Endodermal cell (in vitro differentiated cells): ENCODE data around the gene SVBP. TPM values are rescaled to one million over a fixed set of nuclear protein-coding genes. Genes with fewer than 3 reads are reported as not detected.

Experiments used
- DNase-seq: peaks from one replicate; pipeline ENCODE4 v3.0.0-alpha.2; 2017
- H3K27ac ChIP-seq: 2 replicates; pipeline ENCODE4 v1.5.1; 2013; ENCODE audit warnings: mild to moderate bottlenecking, low read depth, low read length, moderate library complexity
- H3K27me3 ChIP-seq: 2 replicates; pipeline ENCODE4 v1.6.1; 2013; ENCODE audit warnings: mild to moderate bottlenecking, low read length, moderate library complexity; ENCODE audit not compliant: insufficient read depth, control insufficient read depth, poor library complexity, severe bottlenecking
- H3K36me3 ChIP-seq: 2 replicates; pipeline ENCODE4 v1.7.0; 2013; ENCODE audit warnings: mild to moderate bottlenecking, low read length, moderate library complexity; ENCODE audit not compliant: control insufficient read depth, insufficient read depth
- H3K4me1 ChIP-seq: one replicate; pipeline ENCODE4 v1.7.0; 2013; ENCODE audit warnings: low read length; ENCODE audit not compliant: control insufficient read depth, insufficient read depth
- H3K4me3 ChIP-seq: 2 replicates; pipeline ENCODE4 v1.5.1; 2013; ENCODE audit warnings: mild to moderate bottlenecking, low read length, moderate library complexity
- H3K9ac ChIP-seq: 2 replicates; pipeline ENCODE4 v1.6.1; 2013; ENCODE audit warnings: mild to moderate bottlenecking, low read length, moderate library complexity; ENCODE audit not compliant: poor library complexity, severe bottlenecking; ENCODE audit errors: extremely low read depth
- H3K9me3 ChIP-seq: 2 replicates; pipeline ENCODE4 v1.6.1; 2013; ENCODE audit warnings: mild to moderate bottlenecking, low read length, moderate library complexity; ENCODE audit not compliant: control insufficient read depth
- H3K27ac Mint-ChIP-seq: 2 replicates; pipeline ENCODE4 v1.8.0; 2020; ENCODE audit warnings: mixed read lengths
- H3K27me3 Mint-ChIP-seq: 2 replicates; pipeline ENCODE4 v1.8.0; 2021; ENCODE audit warnings: mild to moderate bottlenecking, mixed read lengths; ENCODE audit not compliant: insufficient read depth
- H3K36me3 Mint-ChIP-seq: 2 replicates; pipeline ENCODE4 v1.8.0; 2020; ENCODE audit warnings: low read depth, mixed read lengths
- H3K4me1 Mint-ChIP-seq: 2 replicates; pipeline ENCODE4 v1.8.0; 2020; ENCODE audit warnings: mixed read lengths
- H3K4me3 Mint-ChIP-seq: 2 replicates; pipeline ENCODE4 v1.8.0; 2020; ENCODE audit warnings: mild to moderate bottlenecking, moderate library complexity, mixed read lengths
- H3K9me3 Mint-ChIP-seq: 2 replicates; pipeline ENCODE4 v1.8.0; 2020; ENCODE audit warnings: mild to moderate bottlenecking, mixed read lengths
- CTCF ChIP-seq: fragments of 200-600 bp; sonication (generic); conservative IDR thresholded peaks from 2 replicates; pipeline ENCODE4 v1.5.0; 2021; ENCODE audit warnings: antibody characterized with exemption, mild to moderate bottlenecking
- WGBS, 2 experiments: methylation state at CpG; one replicate each; pipeline versions ENCODE4 v1.1.5 to v1.1.7; 2013; ENCODE audit warnings: missing lambda C conversion rate in 2 of 2, mixed read lengths in 1 of 2; ENCODE audit not compliant: insufficient coverage in 1 of 2, insufficient read length in 1 of 2; 5-methylcytosine and 5-hydroxymethylcytosine counted together
- total RNA-seq, 2 donors: library from RNA; stranded (reverse); fragmentation: NEBNext Ultra II Directional in 1 of 2; extraction: Animal tissue kit (Norgen Biotek cat#: 25700) in 1 of 2; gene quantifications; 2 replicates in 1 of 2; 3 replicates in 1 of 2; pipeline ENCODE4 v1.2.1, GENCODE V29; 2021

The SVBP gene
- total RNA-seq, 2 donors from 2014 or later = 40.2 to 45.3 TPM

- peaks cover 7% of the 10 kb centered on the region for H3K4me1 Mint-ChIP-seq
- H3K9me3 Mint-ChIP-seq = no peaks in the 10 kb centered on the region
- no peak for TF ChIP-seq CTCF
- Histone ChIP-seq H3K9ac (peak within 1 kb of the TSS; percentile 80), H3K27me3 (no peaks in the 10 kb centered on the region), H3K4me1 (no peaks in the 10 kb centered on the region), H3K27ac (peak within 1 kb of the TSS; percentile 69), H3K36me3 (peaks cover 10% of the 10 kb centered on the region), H3K9me3 (no peaks in the 10 kb centered on the region), H3K4me3 (peak within 1 kb of the TSS; percentile 86)
- H3K4me3 Mint-ChIP-seq = no peak within 1 kb of the TSS
- H3K36me3 Mint-ChIP-seq = peaks cover 20% of the 10 kb centered on the region
- 0% methylated on average over 41 to 82 of the region's 82 CpGs for WGBS, 2 experiments
- peak within 1 kb of the TSS; percentile 93 for H3K27ac Mint-ChIP-seq
- DNase-seq = peak; percentile 100
- H3K27me3 Mint-ChIP-seq = no peaks in the 10 kb centered on the region
Measured at GRCh38 chr1:42766741-42767509, 50.3 kb downstream of the SVBP start, which contains the start of the genes C1orf50 and P3H1. Gene C1orf50, plus strand, starts transcription at chr1:42767249. Its CDS starts 63 bp downstream, at chr1:42767312. Gene P3H1, minus strand, starts transcription at chr1:42767028. Its CDS starts 57 bp downstream, at chr1:42766971.

GRCh38 chr1:42765832-42766740, 51.1 kb downstream of the SVBP start:
- no peak overlapping the region for H3K27ac Mint-ChIP-seq
- H3K4me1 ChIP-seq = no peaks in the 10 kb centered on the region
- H3K9ac ChIP-seq = peak overlapping the region; percentile 80
- DNase-seq = peak; percentile 82
- no peaks in the 10 kb centered on the region for H3K9me3 ChIP-seq
- H3K4me1 Mint-ChIP-seq = peaks cover 7% of the 10 kb centered on the region
- H3K27me3 Mint-ChIP-seq = no peaks in the 10 kb centered on the region
- H3K36me3 ChIP-seq = peaks cover 14% of the 10 kb centered on the region
- 0 to 3% methylated on average over 13 to 43 of the region's 44 CpGs for WGBS, 2 experiments
- no peaks in the 10 kb centered on the region for H3K27me3 ChIP-seq
- H3K27ac ChIP-seq = peak overlapping the region; percentile 69
- no peak overlapping the region for H3K4me3 Mint-ChIP-seq
- peak; percentile 74 for TF ChIP-seq CTCF
- no peaks in the 10 kb centered on the region for H3K9me3 Mint-ChIP-seq
- peak overlapping the region; percentile 86 for H3K4me3 ChIP-seq
- peaks cover 23% of the 10 kb centered on the region for H3K36me3 Mint-ChIP-seq

DNA sequence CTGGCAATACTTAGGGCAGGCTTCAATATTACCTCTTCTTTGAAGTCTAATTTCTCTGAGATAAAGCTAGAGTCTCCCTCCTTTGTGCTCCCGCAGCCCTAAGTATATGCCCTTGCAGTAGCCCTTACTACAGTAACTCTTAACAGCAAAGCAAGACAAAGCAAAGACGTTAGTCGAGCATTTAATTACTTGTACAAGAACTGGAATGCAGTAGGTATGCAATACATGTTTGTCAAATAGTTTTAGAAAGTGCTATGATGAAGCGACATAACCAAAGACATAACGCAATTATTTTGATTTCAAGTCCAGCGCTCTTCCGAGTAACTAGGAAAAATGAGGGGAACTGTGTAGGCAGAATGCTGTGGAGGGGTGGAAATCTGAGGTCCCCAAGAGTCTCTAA, 51.9 kb downstream of the SVBP start:
- Histone ChIP-seq H3K27ac (peak overlapping the region; percentile 29), H3K4me1 (no peaks in the 10 kb centered on the region), H3K9ac (peak overlapping the region; percentile 80), H3K4me3 (peak overlapping the region; percentile 86), H3K27me3 (no peaks in the 10 kb centered on the region), H3K36me3 (peaks cover 14% of the 10 kb centered on the region), H3K9me3 (no peaks in the 10 kb centered on the region)
- Mint-ChIP-seq H3K27me3 (no peaks in the 10 kb centered on the region), H3K27ac (no peak overlapping the region), H3K4me3 (no peak overlapping the region), H3K36me3 (peaks cover 18% of the 10 kb centered on the region), H3K4me1 (peaks cover 7% of the 10 kb centered on the region), H3K9me3 (no peaks in the 10 kb centered on the region)
- 31 to 75% methylated on average over 2 to 7 of the region's 7 CpGs for WGBS, 2 experiments
- TF ChIP-seq CTCF = no peak
- DNase-seq = no peak
